Measurements from ENCODE around the gene ZNF202. TPM values are rescaled to one million over a fixed set of nuclear protein-coding genes. Genes with fewer than 3 reads are reported as not detected.
"Not testable (repeated sequence)": the region's sequence is repeated elsewhere in the genome, so short reads cannot be mapped to it uniquely, and the experiment has no call there.

The ZNF202 gene
- polyA plus RNA-seq, 4 donors: 15.6 to 19.7 (median 17.7) TPM

GRCh38 chr11:123742031-123742723 is 717 bp upstream of the ZNF202 start:
- DNase-seq (ENCODE audit: low read depth in 4 of 4, low spot score in 3 of 4): no peak

- DNase-seq (ENCODE audit: low read depth in 4 of 4, low spot score in 3 of 4): no peak
Observed at GRCh38 chr11:123740787-123741158, 687 bp downstream of the ZNF202 start.

GRCh38 chr11:123738374-123738773 is 3.1 kb downstream of the ZNF202 start:
- DNase-seq (ENCODE audit: low read depth in 4 of 4, low spot score in 3 of 4): no peak

- DNase-seq (ENCODE audit: low read depth in 4 of 4, low spot score in 3 of 4): no peak
Observed at GRCh38 chr11:123736769-123737168, 4.7 kb downstream of the ZNF202 start.

GRCh38 chr11:123729602-123730001 is 11.9 kb downstream of the ZNF202 start:
- DNase-seq (ENCODE audit: low read depth in 4 of 4, low spot score in 3 of 4): no peak

GRCh38 chr11:123725995-123726655 is 15.3 kb downstream of the ZNF202 start:
- no peak for DNase-seq (ENCODE audit: low read depth in 4 of 4, low spot score in 3 of 4)

- DNase-seq (ENCODE audit: low read depth in 4 of 4, low spot score in 3 of 4): no peak
Observed at GRCh38 chr11:123719452-123719851, 22.0 kb downstream of the ZNF202 start.

GRCh38 chr11:123718469-123718868 is 23.0 kb downstream of the ZNF202 start:
- no peak for DNase-seq (ENCODE audit: low read depth in 4 of 4, low spot score in 3 of 4)

GRCh38 chr11:123718063-123718462 is 23.4 kb downstream of the ZNF202 start:
- no peak for DNase-seq (ENCODE audit: low read depth in 4 of 4, low spot score in 3 of 4)

- not testable (repeated sequence) for DNase-seq (ENCODE audit: low read depth in 4 of 4, low spot score in 3 of 4)
Observed at GRCh38 chr11:123712627-123713026, 28.8 kb downstream of the ZNF202 start.

- peak; percentile 47 to 70 (median 58) for DNase-seq (ENCODE audit: low read depth in 4 of 4, low spot score in 3 of 4)
Observed at GRCh38 chr11:123707606-123708205, 33.8 kb downstream of the ZNF202 start.

- DNase-seq (ENCODE audit: low read depth in 4 of 4, low spot score in 3 of 4): no peak
Observed at GRCh38 chr11:123707206-123707605, 34.3 kb downstream of the ZNF202 start.

- DNase-seq (ENCODE audit: low read depth in 4 of 4, low spot score in 3 of 4): no peak
Observed at GRCh38 chr11:123704341-123704740, 37.1 kb downstream of the ZNF202 start.

GRCh38 chr11:123702696-123703095 is 38.8 kb downstream of the ZNF202 start:
- no peak for DNase-seq (ENCODE audit: low read depth in 4 of 4, low spot score in 3 of 4)

GRCh38 chr11:123702139-123702538 is 39.3 kb downstream of the ZNF202 start:
- DNase-seq (ENCODE audit: low read depth in 4 of 4, low spot score in 3 of 4): no peak

- no peak for DNase-seq (ENCODE audit: low read depth in 4 of 4, low spot score in 3 of 4)
Observed at GRCh38 chr11:123700772-123701171, 40.7 kb downstream of the ZNF202 start.

GRCh38 chr11:123698546-123699127 is 42.8 kb downstream of the ZNF202 start:
- DNase-seq (ENCODE audit: low read depth in 4 of 4, low spot score in 3 of 4): no peak

- DNase-seq (ENCODE audit: low read depth in 4 of 4, low spot score in 3 of 4): no peak
Observed at GRCh38 chr11:123696183-123696582, 45.3 kb downstream of the ZNF202 start.

GRCh38 chr11:123695231-123695630 is 46.2 kb downstream of the ZNF202 start:
- DNase-seq (ENCODE audit: low read depth in 4 of 4, low spot score in 3 of 4): no peak

- DNase-seq (ENCODE audit: low read depth in 4 of 4, low spot score in 3 of 4): no peak
Observed at GRCh38 chr11:123694551-123694950, 46.9 kb downstream of the ZNF202 start.

- DNase-seq (ENCODE audit: low read depth in 4 of 4, low spot score in 3 of 4): no peak
Observed at GRCh38 chr11:123692961-123693360, 48.5 kb downstream of the ZNF202 start.

GRCh38 chr11:123690485-123690884 is 51.0 kb downstream of the ZNF202 start:
- no peak for DNase-seq (ENCODE audit: low read depth in 4 of 4, low spot score in 3 of 4)

Data from right renal pelvis (tissue), 4 donors.